ENCODE data around the gene INHBE. TPM values are rescaled to one million over a fixed set of nuclear protein-coding genes. Genes with fewer than 3 reads are reported as not detected.

The INHBE gene
- total RNA-seq, 1 donor from 2014 or later: 0.26 TPM

GRCh38 chr12:57464569-57464968 is 9.5 kb downstream of the INHBE start:
- H3K27me3 ChIP-seq (ENCODE audit: control insufficient read depth, insufficient read depth, low read length): peaks cover 10% of the 10 kb centered on the region

GRCh38 chr12:57465030-57465746 is 10.1 kb downstream of the INHBE start:
- DNase-seq (ENCODE audit: low read depth) (no peak), FAIRE-seq (no peak)
- no peaks in the 10 kb centered on the region for H3K36me3 ChIP-seq (ENCODE audit: control insufficient read depth, insufficient read depth, low read length)
- no peak overlapping the region for H3K4me3 ChIP-seq (ENCODE audit: low read depth, low read length)
- peaks cover 10% of the 10 kb centered on the region for H3K27me3 ChIP-seq (ENCODE audit: control insufficient read depth, insufficient read depth, low read length)
- no peak for TF ChIP-seq CTCF (IDR thresholded peaks at IDR 0.05; ENCODE audit: insufficient read depth, low read length, severe bottlenecking)

More at GRCh38 chr12:57464569-57464968, 9.5 kb downstream of the INHBE start:
- Histone ChIP-seq H3K36me3 (ENCODE audit: control insufficient read depth, insufficient read depth, low read length) (no peaks in the 10 kb centered on the region), H3K4me3 (ENCODE audit: low read depth, low read length) (no peak overlapping the region)
- no peak for FAIRE-seq
- no peak for DNase-seq (ENCODE audit: low read depth)
- TF ChIP-seq CTCF (IDR thresholded peaks at IDR 0.05; ENCODE audit: insufficient read depth, low read length, severe bottlenecking): no peak

GRCh38 chr12:57465747-57466505 is 10.8 kb downstream of the INHBE start:
- TF ChIP-seq CTCF (IDR thresholded peaks at IDR 0.05; ENCODE audit: insufficient read depth, low read length, severe bottlenecking): no peak
- Histone ChIP-seq H3K36me3 (ENCODE audit: control insufficient read depth, insufficient read depth, low read length) (no peaks in the 10 kb centered on the region), H3K4me3 (ENCODE audit: low read depth, low read length) (no peak overlapping the region), H3K27me3 (ENCODE audit: control insufficient read depth, insufficient read depth, low read length) (peaks cover 7% of the 10 kb centered on the region)
- FAIRE-seq (peak; percentile 43), DNase-seq (ENCODE audit: low read depth) (no peak)

- DNase-seq (ENCODE audit: low read depth) (no peak), FAIRE-seq (no peak)
- Histone ChIP-seq H3K27me3 (ENCODE audit: control insufficient read depth, insufficient read depth, low read length) (peaks cover 6% of the 10 kb centered on the region), H3K36me3 (ENCODE audit: control insufficient read depth, insufficient read depth, low read length) (no peaks in the 10 kb centered on the region), H3K4me3 (ENCODE audit: low read depth, low read length) (no peak overlapping the region)
- no peak for TF ChIP-seq CTCF (IDR thresholded peaks at IDR 0.05; ENCODE audit: insufficient read depth, low read length, severe bottlenecking)
Observed at GRCh38 chr12:57467212-57467874, 12.2 kb downstream of the INHBE start.

GRCh38 chr12:57467915-57468314 is 12.8 kb downstream of the INHBE start:
- no peak for TF ChIP-seq CTCF (IDR thresholded peaks at IDR 0.05; ENCODE audit: insufficient read depth, low read length, severe bottlenecking)
- DNase-seq (ENCODE audit: low read depth) (no peak), FAIRE-seq (no peak)
- no peaks in the 10 kb centered on the region for H3K36me3 ChIP-seq (ENCODE audit: control insufficient read depth, insufficient read depth, low read length)
- H3K4me3 ChIP-seq (ENCODE audit: low read depth, low read length): no peak overlapping the region
- peaks cover 12% of the 10 kb centered on the region for H3K27me3 ChIP-seq (ENCODE audit: control insufficient read depth, insufficient read depth, low read length)

Measured in bronchial epithelial cell (primary cell).